Measurements from ENCODE around the gene PLXNB2. TPM values are rescaled to one million over a fixed set of nuclear protein-coding genes. Genes with fewer than 3 reads are reported as not detected.
A peak's percentile ranks its signal among the peaks of the same experiment; 100 is the strongest.

PLXNB2 gene
- total and polyA plus RNA-seq, 11 donors = 35.1 to 139 (median 53.0) TPM

- H3K36me3 ChIP-seq = peaks cover 0 to 36% (median 24%) of the 10 kb centered on the region in 9 donors
- peak overlapping the region in 10 of 12 donors; percentile 3 to 46 (median 34) for H3K4me3 ChIP-seq
- peak overlapping the region; percentile 41 to 97 (median 86) for H3K27ac ChIP-seq
- H3K9me3 ChIP-seq = no peaks in the 10 kb centered on the region
- H3K4me1 ChIP-seq = peaks cover 3 to 67% (median 44%) of the 10 kb centered on the region in 12 donors
- DNase-seq (no peak), ATAC-seq (no peak)
- intact Hi-C loops (cut with DNase I) = loop anchor here in 4 of 10 donors (5.0 kb wide), 1 partner anchor 34 kb away; the partner anchor contains the start of gene DENND6B (in 4 of the 4)
- 41 to 53% (median 47%) methylated on average over 17 to 29 of the region's 29 CpGs for WGBS, 4 donors
- no peaks in the 10 kb centered on the region for H3K27me3 ChIP-seq
- no peak for TF ChIP-seq POLR2A (IDR thresholded peaks at IDR 0.05)
- no peak for TF ChIP-seq CTCF (IDR thresholded peaks at IDR 0.05)
Measured at GRCh38 chr22:50292643-50293440, 14.6 kb downstream of the PLXNB2 start.

GRCh38 chr22:50289942-50290630 lies 17.4 kb downstream of the PLXNB2 start:
- Histone ChIP-seq H3K27me3 (no peaks in the 10 kb centered on the region), H3K4me3 (no peak overlapping the region), H3K36me3 (peaks cover 0 to 59% (median 48%) of the 10 kb centered on the region in 9 donors), H3K9me3 (no peaks in the 10 kb centered on the region), H3K27ac (no peak overlapping the region), H3K4me1 (peaks cover 3 to 41% (median 28%) of the 10 kb centered on the region in 12 donors)
- 90 to 93% (median 91%) methylated on average over 22 to 37 of the region's 37 CpGs for WGBS, 4 donors
- intact Hi-C loops (cut with DNase I) = loop anchor here in 4 of 10 donors (5.0 kb wide), 1 partner anchor 37 kb away; the partner anchor contains the start of gene DENND6B (in 4 of the 4)
- ATAC-seq = no peak
- DNase-seq = no peak
- TF ChIP-seq POLR2A (IDR thresholded peaks at IDR 0.05) (no peak), CTCF (IDR thresholded peaks at IDR 0.05) (no peak)

- no peak for TF ChIP-seq CTCF (IDR thresholded peaks at IDR 0.05)
- ATAC-seq = no peak
- peaks cover 0 to 65% (median 54%) of the 10 kb centered on the region in 9 donors for H3K36me3 ChIP-seq
- 93 to 96% (median 95%) methylated on average over 36 to 57 of the region's 57 CpGs for WGBS, 4 donors
- peaks cover 3 to 34% (median 22%) of the 10 kb centered on the region in 12 donors for H3K4me1 ChIP-seq
- H3K9me3 ChIP-seq = no peaks in the 10 kb centered on the region
- DNase-seq = no peak
- H3K4me3 ChIP-seq = no peak overlapping the region
- no peaks in the 10 kb centered on the region for H3K27me3 ChIP-seq
- H3K27ac ChIP-seq = no peak overlapping the region
- intact Hi-C loops (cut with DNase I) = no loop called here
Measured at GRCh38 chr22:50289151-50289941, 18.1 kb downstream of the PLXNB2 start.

Data from heart left ventricle (tissue), 16 donors.